ENCODE data around the gene MRPL40.
A peak's percentile ranks its signal among the peaks of the same experiment; 100 is the strongest.

MRPL40 gene

DNA sequence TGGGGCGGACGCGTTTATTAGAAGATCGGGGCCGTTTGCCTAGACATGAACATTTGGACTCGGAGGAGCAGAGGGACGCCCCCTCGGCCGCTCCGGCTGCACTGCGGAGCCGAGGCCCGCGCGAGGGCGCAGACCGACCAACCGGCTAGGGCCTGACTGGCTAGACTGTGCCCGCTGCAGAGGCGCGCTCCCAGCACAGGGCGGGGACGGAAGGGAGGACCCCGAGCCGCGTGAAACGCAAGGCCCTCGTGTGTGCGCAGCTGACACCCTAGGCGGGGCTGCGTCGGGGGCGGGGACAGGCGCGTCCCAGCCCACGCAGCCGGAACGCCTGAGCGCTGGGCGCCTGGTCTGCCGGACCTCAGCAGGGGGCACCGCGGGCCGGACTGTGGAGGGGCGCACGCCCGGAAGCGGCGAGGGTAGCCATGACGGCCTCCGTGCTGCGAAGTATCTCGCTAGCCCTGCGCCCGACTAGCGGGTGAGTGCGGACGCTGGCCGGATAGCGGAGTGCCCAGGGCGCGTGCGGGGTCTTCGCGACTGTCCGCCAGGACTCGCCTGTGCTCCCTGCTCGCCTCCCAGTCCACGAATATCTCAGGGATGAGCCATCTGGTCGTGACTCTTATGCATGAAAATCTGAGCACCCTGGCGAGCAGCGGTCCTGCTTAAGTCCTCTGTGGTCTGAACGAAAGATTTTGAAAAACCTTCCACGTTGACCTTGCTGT is at the start of gene MRPL40:
TSS of gene MRPL40 (plus strand) at position 413 of the 719 bp plus-strand sequence. CDS start at position 423, 10 bp downstream.
- DNase-seq (ENCODE audit: low spot score): peak; percentile 90

DNA sequence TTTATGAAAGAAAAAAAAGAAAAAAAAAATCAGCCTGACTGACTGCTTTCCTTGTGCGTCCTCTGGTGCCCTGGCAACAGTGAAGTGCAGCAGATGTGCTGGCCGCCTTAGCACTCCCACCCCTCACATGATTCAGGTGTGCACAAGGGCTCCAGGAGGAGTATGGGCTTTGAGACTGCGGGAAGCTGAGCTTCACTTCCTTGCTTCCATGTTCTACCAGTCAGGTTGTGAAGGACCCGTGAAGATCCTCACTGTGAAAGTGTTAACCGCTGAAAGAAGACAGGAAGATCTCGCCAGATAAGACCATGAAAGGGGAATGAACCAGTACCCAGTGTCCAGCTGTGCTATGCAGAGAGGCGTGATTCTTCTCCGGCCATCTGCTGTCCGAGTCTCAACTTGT is 49.1 kb upstream of the MRPL40 start:
- DNase-seq (ENCODE audit: low spot score): no peak

DNA sequence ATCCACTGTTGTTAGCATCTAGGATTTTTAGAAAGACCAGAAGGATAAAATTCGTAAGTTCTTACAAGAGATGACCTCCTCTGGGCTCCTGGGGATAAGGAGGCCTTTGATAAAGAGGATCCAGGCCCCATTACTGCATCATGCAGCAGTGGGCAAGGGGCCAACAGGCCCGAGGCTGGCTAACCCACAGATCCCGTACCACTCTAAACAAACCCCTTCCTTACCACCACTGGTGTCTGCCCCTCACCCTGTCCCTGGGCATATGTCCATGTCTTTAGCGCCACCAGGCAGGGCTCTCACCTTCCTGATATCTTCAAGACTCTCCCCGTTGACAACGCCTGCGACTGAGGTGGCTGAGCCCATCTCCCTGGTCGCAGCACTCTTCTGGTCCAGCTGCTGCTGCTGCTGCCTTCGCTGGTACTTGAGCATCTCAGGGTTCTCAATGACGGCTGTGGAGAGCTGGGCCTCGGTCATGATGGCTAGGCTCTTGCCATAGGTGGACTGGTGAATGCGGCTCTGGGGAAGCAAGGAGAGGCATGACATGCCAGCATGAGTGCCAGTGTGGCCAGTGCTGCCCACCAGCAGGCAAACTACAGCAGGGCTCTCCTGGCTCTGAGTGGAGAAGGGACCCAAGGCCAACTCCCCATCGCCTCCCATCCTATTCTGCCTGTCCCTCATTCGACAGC is 47.0 kb upstream of the MRPL40 start:
- DNase-seq (ENCODE audit: low spot score): no peak

DNA sequence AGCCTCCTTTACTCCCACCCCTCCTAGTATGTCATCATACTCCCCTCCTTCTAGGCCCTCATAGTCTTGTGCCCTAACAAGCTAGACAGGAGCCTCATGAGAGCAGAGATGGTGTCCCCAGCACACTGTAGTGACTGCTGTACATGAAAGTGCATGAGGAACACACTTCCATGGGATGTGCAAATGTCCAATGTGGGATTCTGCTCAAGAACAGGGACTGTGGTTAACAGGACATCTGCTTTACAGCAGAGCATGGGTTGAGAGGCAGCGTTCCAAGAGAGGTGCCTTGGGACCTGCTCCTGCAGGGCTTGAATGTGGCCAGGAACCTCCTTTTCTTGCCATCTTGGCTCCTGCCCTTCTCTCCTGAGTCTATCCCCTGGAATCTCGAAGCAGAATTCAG is 46.1 kb upstream of the MRPL40 start:
- no peak for DNase-seq (ENCODE audit: low spot score)

DNA sequence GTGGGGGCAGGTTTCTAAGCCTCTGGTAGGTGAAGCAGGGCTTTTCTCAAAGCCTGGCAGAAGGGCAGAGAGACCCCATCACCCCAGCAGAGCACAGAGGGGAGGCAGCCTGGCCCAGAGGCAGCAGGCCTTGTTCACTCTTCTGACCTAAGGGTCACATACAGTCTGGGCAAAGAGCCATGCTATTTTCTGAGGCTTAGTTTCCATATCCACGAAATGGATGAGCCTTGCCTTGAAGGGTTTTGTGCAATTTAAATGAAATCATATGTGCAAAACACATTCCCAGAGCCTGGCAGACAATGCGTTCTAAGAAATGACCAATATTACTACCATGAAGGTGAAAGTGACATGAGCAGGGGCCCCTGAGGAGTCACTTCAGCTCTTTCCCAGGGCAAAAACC is 45.3 kb upstream of the MRPL40 start:
- no peak for DNase-seq (ENCODE audit: low spot score)

DNA sequence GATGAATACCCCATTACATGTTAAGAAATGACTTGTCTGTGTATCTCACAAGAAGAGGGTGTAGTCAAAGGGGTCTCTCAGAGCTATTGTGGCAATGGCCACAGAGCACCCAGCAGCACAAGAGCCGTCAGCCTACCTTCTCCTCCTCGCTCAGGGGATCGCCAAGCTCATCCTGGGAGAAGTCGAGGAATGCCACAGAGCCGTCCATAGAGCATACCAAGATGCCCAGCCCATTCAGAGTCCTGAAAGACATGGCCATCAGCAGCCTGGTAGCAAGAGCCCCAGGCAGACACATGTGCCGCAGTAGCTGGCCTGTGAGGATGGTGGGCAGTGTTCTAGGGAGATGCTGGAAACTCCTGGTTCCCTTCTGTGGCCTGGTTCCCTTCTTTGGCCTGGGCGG is 44.8 kb upstream of the MRPL40 start:
- DNase-seq (ENCODE audit: low spot score): no peak

DNA sequence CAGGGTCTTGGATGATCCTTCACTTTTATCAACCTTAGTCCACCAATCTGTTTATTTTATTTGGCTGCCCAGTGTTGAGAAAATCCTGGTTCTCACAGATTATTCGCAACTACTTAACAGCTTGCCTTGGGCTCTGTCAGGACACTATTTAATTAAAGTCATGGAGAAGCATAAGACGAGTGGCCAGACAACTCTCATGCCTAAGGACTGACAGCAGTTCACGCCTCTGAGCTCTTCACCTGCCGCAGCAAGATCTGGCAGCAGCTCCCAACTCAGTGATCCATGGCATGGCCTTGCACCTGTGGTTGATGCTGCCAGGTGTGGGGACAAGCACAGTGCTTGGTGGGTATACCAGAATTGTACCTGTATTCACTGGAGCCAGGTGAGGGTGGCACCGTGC is 38.6 kb upstream of the MRPL40 start:
- no peak for DNase-seq (ENCODE audit: low spot score)

DNA sequence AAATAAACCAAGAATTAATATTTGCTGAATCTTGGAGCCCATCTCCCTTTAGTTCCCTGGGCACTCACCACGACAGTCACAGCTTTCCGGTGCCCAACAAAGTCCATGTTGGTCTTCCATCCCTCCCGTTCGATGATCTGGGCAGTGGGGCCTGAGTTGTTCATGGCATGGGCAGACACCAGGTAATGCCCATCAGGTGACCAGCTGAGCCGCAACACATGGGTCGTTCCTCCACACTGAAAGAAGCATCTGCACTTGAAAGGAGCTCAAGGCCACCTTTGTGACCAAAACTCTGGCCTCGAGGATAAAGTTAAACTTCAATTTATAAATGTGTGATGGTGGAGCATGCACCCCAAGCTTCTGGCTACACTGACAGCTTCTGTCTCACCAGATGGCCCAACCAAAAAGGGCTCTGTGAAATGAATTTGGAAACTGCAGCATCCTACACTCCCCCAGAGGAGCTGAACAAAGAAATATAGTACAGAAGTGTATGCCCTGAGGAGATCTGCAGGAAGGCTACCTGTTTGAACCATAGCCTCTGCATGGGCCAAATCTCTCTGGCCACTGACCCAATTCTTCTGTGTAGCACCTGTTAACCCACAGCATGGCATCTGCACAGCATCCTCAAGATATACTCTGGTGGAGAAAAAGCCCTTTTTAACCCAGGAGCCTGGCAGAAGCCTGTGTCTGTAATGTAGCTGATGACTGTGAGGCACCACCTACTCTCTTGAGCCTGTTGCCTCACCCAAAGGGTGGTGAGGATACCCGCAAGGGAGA is 37.9 kb upstream of the MRPL40 start:
- DNase-seq (ENCODE audit: low spot score): no peak

DNA sequence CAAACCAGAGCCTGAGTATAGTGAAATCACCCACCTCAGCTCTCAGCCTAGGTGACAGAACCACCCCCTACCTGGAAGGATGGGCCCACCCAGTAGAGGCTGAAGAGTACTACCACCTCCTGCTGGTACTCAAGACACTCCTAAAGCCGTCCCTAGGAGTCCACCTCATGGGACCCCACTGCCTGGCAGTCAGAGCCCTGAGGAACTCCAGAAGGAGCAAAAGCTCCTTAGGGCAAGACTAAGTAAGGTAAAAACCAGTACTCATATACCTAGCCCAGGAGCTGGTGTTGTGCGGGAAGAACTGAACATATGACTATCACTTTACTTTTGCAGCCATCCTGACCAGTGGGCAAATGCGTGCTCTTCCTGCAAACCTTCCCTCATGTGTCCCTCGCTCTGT is 37.1 kb upstream of the MRPL40 start:
- DNase-seq (ENCODE audit: low spot score): no peak

DNA sequence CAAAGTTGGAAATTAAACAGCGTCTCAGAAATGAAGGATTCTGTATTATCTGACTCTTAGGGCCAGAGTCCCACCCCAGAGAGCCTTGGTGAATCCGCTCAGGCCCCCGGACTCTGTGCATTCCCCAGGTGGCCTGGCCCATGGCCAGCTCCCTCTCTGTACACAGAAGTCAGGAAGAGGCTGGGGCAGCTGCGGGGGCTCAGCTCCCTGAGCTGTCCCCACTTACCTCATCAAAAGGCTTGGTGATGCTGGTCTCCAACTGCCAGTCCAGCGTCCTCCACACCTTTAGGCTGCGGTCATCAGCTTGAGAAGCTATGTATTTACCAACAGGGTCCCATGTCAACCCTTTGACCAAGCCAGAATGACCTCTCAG is 35.8 kb upstream of the MRPL40 start:
- no peak for DNase-seq (ENCODE audit: low spot score)

DNA sequence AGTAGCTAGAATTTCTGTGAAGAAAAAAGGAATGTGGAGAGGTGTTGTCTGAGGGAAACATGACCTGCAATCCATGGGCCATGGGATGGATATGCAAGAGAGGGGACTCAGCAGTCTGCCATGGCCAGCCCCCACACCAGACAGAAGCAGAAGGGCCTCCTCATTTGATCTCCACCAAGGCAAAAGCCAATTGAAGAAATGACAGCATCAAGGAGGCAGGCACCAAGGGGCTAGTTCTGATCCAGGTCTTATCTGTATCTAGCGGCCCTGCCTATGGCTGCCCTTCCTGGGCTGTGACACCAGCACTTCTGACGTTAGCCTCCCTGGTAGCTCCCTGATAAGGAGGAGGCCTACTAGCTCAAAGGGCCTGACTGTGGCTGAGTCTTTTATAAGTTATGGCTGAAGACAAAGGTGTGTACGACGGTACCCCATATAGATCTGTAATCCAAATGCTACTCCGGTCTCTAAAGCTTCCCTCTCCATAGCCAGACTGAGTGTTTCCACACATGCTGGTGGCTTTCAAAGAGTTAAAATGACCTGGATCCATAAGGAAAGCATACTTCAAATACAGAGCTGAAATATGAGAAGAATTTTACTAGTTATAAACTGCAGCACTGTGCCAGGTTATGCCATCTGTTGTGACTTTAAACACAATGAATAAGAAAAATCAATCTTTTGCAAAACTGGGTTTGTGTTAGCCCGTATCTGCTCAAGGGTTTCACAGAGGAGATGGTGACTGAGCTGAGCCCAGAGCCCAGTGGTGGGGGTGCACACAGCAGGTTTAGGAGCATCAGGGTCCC is 35.2 kb upstream of the MRPL40 start:
- DNase-seq (ENCODE audit: low spot score): no peak

DNA sequence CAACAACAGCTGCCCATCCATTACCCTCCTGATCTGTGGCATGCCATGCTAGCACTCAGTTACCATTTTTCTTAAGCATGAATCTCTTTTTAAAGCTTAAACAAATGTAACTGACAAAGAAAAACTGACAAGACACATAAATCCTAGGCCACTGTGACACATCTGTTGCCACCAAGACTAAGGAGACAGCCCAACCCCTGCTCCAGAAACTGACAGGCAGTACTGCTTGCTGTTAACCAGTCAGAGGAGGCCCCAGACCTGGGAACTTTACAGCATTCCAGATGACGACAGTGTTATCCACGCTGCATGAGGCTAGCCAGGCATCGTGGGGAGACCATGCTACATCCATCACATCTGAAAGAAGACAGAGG is 34.6 kb upstream of the MRPL40 start:
- no peak for DNase-seq (ENCODE audit: low spot score)

DNA sequence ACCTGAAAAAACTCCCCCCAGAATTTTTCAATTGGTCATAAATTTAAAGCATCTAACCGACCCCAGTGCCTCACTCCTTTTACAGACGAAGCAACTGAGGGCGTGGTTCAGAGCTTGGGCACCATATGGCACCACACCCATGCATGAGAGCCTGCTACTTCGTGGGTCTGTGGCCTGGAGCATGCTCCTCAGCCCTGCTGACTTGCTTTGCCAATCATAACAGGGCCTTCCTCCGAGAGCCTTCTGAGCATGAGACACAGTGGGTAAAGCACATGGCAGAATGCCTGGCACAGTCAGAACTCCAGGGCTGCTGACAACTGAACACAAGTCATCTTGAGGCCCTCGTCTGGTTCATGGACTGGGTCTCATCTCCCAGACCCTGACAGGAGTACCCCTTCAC is 34.1 kb upstream of the MRPL40 start:
- no peak for DNase-seq (ENCODE audit: low spot score)

DNA sequence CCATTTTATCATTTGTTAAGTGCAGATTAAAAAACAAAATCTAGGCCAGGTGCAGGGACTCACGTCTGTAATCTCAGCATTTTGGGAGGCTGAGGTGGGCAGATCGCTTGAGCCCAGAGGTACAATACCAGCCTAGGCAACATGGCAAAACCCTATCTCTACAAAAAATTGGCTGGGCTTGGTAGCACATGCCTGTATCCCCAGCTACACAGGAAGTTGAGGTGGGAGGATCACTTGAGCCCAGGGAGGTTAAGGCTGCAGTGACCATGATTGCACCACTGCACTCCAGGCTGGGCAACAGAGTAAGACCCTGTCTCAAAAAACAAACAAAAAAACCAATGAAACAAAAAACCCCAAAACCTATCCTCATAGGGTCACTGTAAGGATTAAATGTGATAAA is 33.7 kb upstream of the MRPL40 start:
- no peak for DNase-seq (ENCODE audit: low spot score)

DNA sequence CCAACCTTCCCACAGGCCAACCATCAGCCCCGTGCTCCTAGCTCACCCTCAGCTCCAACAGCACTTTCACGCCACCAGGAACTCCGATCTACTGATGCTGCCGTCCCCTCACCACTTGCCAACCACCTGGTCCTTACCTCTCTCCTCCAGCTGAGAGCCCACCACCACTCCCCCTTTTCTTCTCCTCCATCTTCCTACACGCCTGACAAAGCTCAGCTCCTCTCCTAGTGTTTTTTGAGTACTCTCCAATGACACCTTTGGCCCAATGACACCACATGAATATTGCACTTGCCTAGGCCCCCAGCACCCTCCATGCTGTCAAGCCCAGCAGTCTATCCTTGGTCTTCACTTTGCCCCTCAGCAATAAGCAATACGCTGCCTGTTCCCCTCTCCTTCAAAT is 31.5 kb upstream of the MRPL40 start:
- DNase-seq (ENCODE audit: low spot score): no peak

DNA sequence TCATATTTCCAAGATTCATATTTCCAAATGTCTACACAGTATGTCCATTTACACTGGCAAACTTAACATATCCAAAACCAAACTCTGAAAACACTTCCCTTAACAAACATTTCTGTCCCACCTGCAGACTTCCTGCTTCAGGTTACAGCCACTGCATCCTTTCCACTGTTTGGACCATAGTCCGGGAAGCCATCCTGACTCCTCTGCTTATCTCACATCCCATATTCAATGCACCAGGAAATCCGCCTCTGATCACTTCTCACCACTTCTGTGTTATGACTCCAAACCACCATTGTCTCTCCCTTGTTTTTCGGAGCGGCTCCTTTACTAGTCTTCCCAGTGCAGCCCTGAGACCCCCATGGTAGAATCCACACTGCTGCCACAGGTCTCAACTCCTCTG is 30.9 kb upstream of the MRPL40 start:
- DNase-seq (ENCODE audit: low spot score): no peak

DNA sequence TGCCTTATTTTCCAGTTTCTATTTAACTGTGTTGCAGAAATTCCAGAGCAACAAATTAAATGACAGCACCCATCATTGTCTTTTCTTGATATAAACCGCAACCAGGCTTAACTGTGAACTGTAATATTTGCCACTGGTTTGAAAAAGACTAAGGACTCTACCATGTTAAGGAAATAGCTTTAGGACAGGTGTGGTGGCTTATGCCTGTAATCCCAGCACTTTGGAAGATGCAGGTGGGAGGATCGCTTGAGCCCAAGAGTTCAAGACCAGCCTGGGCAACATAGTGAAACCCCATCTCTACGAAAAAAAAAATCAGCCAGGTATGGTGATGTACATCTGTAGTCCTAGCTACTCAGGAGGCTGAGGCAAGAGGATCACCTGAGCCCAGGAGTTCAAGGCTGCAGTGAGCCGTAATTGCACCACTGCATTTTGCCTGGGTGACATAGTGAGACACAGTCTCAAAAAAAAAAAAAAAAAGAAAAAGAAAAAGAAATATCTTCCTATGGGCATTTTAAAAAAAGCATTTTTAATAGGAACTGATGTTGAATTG is 29.6 kb upstream of the MRPL40 start:
- DNase-seq (ENCODE audit: low spot score): no peak

DNA sequence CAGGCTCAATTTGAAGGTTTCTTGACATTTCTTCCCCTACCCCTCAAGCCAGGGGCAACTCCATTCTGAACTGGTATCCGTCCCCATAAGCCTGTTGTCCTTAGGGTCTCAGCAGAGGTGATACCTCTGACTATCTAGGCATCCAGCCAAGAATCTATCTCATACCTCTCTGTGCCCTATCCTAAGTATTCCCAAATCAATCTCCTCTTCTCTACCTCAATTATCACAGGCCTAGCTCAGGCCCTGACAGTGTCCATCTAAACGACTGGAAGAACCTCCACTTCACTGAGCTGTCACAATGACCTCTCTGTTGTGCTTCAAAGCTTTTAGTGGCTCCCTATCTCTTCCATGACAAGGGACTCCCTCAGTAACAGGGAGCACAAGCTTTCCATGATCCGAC is 27.7 kb upstream of the MRPL40 start:
- no peak for DNase-seq (ENCODE audit: low spot score)

DNA sequence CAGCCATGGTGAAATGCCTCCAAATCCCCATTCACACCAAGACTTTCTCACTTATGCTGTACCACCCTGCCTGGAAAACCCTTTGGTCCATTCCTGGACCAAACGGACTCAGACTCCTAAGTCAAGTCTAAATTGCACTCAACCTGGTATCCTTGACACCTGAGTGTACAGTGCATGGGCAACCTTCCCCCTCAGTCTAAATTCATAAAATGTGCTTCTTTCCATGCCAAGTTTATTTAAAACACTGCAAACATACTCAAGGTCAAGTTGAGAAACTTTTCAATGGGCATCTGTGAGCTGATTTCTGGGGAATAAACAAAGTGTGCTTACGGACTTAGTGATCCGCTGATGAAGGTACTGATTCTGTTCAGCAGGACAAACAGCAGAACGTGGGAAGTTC is 27.2 kb upstream of the MRPL40 start:
- no peak for DNase-seq (ENCODE audit: low spot score)

DNA sequence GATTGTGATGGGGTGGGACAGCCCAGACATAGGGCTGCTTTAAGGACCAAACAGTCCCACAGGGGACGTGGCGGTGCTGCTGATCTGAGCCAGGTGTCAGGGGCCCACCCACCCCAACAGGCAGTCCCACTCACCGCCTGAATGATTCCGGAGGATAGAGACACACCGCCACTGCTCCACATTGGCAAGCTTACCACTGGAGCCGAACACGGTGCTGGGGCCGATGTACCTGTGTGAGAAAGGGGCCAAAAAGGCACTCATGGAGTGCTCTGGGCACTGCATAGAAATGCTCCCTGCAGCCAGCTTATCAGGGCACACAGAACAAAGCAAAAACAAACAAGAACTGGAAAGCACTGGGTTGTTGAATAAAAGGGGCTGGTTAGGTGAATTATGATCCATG is 26.7 kb upstream of the MRPL40 start:
- no peak for DNase-seq (ENCODE audit: low spot score)

DNA sequence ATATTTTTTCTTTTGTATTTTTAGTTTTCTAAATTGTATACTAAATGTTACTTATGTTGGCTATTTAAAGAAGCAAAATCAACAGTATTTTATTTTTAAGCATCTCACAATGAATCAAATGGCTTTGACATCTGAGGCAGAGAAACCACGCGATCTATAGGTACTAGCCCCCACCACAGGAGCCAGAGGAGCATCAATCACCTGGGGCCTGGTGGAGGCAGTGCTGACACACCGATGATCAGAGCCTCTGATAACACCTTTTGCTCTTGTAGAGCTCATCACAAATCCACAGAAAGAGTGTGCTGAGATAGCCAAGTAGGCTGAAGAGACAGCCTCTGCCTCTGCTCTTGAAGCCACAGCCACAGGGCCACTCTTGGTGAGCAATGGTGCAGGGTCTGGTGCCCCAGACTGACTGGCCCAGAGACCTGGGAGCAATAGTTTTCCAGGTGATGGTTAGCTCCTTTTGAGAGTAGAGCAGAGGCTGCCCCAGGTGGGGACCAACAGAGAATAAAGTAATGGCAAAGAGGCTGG is 26.0 kb upstream of the MRPL40 start:
- no peak for DNase-seq (ENCODE audit: low spot score)

DNA sequence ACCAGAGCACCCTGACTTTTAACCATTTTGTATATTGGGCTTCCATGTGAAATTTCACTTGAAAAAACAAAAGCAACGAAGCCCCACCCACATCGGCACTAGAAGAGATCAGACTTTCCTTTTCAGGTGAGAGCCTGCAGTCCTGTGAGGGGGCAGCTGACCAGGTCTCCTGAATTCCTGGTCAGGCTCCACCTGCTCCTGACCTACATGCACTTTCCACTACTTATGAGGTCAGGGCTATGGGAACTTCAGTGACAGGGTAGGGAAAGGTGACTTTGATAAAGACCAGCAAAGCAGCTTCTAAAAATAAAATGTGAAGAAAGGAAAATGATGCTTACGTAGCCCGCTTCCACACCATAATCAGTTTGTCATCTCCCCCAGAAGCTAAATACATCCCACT is 25.5 kb upstream of the MRPL40 start:
- no peak for DNase-seq (ENCODE audit: low spot score)

Data from kidney capillary endothelial cell (primary cell).